ENCODE measurements around the gene KLHL29. TPM values are rescaled to one million over a fixed set of nuclear protein-coding genes. Genes with fewer than 3 reads are reported as not detected.

The KLHL29 gene
- total RNA-seq, 1 donor from 2014 or later = 6.9 TPM

DNA sequence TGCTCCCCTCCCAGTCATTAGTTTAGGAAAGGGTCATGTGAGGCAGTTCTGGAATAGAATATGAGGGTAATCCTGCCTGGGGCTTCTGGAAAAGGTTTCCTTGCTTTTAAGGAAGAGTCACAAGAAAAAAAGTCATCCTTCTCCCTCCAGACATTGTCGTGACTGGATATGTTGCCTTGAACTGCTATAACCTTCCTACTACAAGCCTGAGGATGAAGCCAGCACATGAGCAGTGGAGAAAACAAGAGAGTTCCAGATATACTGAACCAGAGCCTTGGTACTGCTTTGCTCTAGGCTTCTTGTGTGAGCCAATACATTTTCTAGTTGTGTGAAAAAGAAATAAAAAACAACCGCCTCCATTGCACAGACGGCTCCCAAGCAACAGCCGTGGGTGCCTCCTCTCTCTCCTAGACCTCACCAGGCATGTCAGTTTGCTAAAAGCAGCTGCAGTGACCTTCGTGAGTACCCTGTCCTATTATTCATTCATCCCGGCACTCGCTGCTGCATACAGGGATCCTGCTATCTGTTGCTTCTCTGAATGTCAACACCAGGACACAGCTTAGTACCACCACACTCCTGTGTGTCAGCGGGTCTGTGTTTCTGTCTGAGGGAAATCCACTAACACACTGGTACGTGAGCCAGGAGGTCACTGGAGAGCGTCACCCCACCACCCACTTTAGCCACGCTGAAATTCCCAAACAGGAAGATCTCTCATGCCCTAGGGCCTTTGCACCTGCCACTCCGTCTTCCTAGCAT, 186.7 kb downstream of the KLHL29 start:
- DNase-seq = no peak

DNA sequence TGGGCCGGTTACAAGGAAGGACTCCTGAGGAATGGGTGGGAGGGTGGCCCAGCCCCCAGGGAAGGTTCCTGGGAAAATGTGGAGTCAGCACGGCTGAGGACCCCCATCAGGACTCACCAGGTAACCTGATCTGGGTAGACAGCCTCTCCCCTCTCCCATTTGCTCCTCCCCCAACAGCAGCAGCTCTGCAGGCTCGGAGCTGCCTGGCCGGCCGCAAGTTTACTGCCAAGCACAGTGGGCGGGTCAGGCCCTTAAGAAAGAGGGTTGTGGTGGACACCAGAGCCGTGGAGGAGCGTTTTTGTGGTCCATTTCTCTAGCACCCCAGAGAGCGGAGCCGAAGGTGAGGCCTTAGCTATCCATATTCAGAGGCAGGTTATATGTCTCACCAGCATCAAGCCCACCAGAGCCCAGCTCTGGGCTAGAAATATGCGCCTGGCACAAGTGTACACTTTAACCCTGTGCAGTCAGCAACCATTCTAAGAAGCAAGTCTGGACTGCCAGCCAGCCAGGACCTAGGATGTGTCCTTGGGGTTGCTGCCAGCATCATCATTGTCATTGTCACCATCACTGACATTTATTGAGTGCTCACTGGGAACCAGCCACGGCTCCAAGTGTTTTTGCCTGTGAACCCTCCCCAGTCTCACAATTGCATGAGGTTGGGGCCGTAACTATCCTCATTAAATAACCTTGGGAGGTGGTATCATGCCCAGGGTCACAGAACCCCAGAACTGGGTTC, 190.1 kb downstream of the KLHL29 start:
- no peak for DNase-seq

DNA sequence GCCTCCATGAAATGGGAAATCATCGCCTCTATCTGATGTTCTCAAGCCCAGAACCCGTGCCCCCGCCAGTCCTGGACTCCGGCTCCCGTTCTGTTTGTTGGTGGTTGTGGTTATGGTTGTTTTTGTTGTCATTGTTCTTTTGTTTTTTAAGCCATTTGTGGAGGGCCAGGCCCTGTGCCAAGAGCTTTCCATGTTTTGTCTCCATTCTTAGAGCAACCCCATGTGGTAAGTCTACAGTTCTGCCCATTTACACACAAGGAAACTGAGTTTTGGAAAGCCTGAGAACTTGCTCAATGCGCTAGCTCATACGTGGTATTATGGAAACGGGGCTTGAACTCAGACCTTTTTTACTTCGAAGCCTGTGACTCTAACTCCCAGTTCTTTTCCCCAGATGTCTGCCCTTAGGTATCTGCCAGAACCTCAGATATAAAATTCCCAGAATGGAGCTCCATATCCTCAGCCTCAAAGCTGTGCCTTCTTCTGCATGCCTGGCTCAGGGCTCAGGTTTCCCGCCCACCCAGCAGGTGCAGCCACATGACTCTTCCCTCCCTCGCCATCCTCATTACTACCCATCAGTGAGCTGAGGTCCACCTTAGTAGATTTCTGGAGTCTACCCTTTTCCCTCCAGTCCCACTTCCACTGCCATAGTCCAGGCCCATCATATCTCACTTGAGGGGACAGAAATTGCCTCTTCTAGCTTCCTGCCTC, 194.1 kb downstream of the KLHL29 start:
- peak; percentile 35 for DNase-seq

DNA sequence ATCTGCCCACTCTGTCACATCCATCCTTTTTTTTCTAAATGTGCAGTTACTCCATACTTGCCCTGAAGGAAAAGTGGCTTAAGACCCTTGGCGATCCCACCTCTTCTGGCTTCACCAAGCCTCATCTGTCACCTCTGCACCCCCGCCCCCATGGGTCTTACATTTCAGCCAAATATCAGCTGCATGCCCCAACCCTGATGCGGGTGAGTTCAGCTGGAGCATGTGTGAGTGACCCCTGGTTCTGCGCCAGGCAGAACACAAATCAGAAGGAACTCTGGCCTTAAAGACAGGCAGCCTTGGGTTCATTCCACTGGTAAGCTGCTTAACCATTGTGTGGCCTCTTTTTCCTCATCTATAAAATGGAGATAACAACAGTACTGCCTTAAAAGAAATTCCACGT, 194.7 kb downstream of the KLHL29 start:
- DNase-seq = no peak

DNA sequence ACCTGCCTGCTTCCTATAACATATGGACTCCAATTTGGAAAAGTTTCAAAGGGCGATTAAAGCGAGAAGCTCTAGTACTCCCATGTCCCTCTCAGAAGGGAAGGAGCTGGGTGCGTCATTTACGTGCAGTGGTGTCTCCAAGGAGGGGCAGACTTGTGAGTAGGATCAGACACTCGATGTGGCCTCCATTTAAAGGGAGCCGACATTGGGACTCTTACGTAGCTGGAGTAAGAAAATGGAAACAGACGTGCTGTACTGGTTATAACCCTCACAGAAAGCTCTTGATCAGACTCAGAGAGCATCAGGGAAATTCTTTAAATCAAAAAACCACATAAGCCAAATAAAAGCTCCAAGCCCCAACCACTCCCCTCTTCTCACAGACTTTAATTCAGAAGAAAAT, 198.5 kb downstream of the KLHL29 start:
- no peak for DNase-seq

DNA sequence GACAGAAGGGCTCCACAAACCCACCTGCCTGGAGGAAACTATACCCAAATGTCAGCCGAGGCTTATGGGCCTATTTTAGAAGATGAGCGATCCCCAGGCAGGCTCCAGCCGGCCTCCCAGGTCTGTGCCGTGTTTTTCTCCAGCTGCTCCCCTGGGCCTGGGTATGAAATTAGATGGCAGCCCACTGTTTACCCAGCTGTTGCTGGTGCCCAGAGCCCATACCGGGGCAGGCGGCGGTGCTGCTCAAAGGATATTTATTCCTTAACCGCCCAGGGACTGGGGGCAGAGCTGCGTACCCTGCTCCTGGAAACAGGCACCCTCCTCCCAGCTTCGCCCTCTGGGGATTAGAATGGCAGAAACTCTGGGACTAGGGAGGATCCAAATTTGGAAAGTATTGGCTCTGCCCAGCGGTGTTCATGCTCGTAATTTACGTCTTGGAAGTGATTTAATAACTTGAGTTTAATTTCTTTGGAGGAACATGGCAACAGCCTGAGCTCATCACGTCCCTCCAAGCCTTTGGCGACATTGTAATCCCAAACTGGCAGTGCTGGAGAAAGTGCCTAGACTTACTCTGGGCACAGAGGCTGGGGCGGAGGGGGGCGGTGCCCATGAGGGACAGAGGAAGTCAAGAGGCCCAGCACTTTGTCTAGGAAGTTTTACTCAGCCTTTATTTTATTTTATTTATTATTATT, 199.2 kb downstream of the KLHL29 start:
- DNase-seq = no peak

DNA sequence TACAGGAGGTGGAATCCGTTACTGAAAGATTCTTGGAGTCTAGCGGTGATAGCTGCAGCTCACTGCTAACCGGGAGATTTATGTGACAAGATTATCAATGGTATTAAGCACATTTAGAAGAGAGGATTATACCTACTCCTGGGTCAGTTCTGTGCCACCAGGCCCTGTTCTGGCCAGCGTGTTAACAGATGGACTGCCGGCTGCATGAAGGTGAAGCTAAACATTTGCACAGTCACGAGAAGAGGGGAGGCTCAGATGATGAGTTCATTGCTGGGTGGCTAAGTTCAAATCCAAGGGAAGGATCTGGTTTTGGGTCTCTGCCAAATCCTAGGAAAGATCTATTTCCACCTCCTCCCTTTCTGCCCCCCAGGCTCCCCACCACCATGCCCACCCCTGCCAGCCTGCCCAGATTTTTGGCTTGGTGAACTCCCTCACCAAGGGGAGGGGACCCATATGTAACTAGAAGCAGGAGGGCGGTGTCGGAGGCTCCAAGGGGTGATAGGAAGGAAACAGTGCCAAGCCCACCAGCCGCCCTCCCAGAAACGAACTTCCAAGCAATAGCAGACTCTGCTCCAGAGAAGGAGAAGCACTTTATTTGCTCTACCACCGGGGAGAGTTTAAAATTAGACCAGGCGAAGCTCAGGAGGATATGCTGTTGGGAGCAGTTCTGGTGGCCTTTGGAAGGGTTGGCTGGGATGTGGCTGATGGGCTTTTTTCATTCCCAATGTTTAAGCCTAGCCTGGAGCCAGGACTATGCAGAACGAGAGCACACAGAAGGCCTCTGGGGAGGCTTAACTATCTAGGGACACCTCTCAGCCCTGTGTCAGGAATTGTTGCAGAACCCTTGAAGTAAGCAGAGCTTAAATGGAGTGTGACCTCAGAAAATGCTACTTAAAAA, 200.5 kb downstream of the KLHL29 start:
- peak; percentile 8 for DNase-seq

DNA sequence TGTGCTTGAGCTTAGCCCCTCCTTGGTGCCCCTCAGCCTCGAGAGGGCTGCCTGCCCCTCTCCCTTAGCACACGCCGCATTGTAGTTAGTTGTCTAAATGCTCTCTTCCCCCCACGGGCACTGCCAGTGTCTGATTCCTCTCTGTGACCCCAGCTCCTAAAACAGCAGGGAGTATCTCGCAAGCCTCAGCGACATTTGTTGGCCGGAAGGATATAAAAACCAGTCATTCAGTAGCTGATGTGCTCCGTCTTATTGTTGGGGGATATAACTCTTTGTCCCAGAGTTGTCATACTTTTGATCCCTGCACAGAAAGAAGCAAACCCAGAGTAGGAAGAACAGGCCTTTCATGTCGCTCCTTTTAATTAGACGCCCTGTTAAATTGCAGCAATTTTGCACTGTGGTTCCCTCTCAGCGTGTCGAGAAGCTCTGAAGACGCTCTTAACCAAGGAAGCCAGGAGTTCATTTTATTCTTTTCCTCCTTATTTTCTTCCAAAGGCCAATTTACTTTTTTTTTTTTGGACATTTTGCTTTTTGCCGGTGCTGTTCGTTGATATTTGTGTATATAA, 201.8 kb downstream of the KLHL29 start:
- DNase-seq = no peak

DNA sequence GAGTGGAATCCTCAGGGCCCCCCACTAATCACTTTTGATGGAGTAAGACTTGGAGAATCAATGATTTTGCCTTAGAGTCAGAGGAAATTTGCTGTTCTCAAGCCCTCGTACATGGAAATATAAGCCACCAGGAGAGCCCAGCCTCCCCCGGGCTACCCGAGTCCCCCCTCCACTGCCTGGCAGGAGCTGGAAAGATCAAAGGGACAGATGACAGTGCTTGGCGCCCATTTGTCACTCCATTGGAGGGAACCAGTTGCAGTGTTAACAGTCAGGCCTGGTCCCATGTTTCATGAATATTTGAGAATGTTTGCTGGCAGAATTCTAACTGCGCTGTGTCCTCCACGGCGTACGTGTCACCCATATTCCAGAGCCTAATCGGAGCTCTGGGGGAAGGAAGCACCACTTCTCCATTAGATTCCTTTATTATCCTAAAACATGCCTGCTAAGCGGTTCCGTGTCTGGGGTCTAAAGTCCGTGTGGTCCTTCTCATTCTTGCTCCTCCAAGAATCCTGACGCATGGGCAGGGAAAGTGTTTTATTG, 202.4 kb downstream of the KLHL29 start:
- DNase-seq = no peak

DNA sequence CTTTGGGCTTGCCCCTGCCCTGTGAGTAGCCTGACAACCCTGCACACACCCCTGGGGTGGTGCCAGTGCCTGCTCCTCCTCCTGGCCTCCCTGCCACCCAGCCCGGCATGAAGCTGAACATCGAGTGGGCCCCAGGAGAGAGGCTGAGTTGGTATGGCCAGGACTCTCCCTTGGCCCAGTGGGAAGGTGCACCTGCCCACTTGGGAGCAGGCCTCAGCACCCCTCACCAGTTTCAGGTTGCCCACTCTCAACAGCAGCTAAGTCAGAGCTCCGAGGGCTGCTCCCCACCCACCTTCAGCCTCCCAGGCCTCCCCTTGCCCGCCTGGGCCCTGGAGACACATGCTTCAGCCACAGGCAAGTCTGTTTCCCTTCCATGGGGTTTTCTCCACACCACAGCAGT, 203.1 kb downstream of the KLHL29 start:
- no peak for DNase-seq

DNA sequence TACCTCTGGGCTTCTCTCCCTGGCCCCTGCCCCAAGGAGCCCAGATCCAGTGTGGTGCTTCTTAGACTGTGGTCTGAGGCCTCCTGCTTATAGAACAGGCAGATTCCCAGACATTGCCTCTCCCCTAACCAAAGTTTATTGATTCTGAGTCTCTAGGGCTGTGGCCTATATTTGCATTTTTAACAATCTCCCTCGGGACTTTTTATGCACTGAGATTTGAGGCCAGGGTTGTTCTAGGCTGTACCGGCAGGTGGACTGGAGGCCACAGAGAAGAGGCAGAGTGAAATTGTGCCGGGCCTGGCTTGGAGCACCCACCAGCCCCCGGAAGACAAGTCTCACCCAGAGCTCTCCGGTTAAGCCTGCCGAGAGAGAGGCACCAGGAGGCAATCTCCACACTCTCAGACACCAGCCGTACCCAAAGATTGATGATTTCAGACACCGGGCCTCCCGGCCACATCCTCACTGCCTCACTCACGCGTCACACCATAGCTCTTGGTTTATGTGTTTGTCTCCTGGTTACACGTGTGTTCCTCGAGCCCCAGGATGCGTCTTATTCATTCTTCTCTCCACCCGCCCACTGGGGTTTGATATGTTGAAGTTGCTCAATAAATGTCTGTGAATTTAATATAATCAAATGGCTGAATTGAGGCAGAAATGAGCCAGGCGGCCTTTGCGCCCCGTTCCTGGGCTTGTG, 203.7 kb downstream of the KLHL29 start:
- no peak for DNase-seq

DNA sequence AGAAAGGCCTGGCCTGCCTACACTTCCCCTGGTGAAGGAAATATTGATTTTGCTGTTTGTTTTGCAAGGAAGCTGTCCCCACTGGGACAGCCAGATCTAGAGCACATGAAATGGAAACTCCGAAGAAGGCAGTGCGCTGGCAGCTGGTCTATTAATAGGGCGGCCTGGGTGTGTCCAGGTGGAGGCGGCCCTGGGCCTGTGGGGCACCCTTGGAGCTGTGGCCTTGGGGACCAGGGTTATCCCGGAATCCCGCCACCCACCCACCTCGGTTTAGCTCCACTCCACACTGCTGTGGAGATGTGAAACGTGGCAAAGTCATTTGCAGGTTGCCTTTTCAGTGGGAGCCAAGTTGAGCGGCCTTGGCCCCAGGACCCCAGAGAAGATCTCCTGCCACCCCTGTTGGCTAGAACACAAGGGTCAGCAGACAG, 204.3 kb downstream of the KLHL29 start:
- DNase-seq = no peak

DNA sequence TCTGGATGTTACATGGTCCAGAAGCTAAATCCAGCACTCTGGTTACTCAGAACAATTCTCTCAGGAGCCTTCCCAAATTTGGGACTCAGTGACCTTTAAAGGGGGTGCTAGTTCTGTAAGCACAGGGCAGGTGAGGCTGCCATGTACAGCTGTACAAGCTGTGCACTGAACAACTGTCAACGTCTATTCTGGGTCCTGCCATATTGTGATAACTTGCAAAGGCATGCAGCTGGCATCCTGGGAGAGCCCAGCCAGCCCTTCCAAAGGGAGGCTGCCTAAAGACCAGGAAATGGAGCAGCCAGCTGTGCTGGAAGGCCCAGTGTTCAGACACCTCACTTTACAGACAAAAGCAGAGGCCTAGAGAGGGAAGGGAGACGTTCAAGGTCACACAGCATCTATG, 204.8 kb downstream of the KLHL29 start:
- DNase-seq = no peak

DNA sequence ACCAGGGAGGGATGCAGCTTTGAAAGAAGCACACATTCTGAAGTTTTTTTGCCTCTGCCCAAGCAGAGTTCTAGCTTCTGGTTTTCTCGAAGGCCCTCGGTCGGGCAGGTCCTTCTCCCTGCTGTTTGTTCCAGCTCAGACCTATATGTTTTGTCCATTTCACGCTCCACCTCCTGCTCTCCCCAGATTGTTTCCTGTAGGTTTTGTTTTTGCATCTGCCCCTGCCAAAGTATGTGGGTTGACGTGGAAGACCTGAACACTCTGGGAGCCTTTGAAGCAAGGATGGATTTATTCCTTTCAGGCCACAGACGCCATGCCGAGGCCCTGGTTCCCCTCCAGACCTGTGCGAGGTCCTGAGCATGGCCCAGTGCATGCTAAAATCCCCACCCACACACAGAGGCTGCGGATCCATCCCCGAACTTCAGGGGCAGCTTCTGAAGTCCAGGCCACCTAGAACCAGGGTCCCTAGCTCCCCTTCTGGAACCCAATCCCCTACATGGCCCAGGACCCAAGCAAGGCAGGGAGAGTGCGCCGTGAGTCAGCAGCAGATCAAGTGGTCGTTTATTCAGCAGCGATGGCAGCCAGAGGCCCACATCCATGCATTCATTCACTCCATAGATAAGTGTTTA, 205.4 kb downstream of the KLHL29 start:
- no peak for DNase-seq

DNA sequence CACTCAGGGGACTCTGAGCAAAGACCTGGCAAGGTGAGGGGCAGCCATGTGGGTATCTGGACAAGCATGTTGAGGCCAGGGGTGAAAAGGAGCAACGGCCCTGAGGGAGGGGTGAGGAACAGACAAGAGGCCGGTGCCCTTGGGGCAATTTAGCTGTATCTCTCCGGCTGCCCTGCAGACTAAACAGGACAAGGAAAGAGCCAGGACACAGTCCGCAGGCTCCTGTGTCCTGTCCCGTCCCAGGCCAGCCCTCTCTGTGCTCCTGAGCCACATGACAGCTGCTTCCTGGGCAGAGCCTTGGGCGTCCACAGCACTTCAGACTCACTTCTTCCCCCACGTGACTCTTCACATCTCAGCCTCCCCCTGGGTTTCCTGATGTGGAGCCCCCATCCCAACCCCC, 206.1 kb downstream of the KLHL29 start:
- DNase-seq = no peak

DNA sequence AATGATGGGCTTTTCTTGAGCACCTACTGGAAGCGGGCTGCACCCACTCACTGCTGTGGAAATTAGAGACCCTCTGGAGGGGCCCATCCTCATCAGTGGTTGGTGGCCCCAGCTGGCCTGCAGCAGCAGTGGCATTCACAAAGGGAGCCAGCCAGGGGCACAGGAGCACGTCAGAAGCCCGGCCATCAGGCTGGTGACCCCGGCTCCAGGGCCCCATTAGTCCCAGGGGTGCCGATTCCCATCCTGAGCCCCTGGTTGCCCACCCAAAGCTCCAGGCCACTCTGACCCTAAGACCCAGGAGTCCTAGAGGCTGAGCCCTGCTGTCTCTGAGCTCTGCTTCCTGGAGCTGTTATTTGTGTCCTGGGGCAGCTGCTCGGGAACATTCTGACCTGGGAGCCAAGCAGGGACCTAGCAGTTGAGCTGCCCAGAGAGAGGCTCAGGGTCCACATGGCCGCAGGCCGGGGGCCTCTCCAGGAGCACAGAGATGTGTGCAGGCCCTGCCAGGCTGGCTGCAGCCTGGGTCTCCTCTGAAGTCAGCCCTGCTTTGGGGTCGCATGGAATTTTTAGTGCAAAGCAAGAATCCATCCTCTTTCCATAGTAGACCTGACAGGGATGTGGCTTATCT, 207.2 kb downstream of the KLHL29 start:
- DNase-seq = no peak

DNA sequence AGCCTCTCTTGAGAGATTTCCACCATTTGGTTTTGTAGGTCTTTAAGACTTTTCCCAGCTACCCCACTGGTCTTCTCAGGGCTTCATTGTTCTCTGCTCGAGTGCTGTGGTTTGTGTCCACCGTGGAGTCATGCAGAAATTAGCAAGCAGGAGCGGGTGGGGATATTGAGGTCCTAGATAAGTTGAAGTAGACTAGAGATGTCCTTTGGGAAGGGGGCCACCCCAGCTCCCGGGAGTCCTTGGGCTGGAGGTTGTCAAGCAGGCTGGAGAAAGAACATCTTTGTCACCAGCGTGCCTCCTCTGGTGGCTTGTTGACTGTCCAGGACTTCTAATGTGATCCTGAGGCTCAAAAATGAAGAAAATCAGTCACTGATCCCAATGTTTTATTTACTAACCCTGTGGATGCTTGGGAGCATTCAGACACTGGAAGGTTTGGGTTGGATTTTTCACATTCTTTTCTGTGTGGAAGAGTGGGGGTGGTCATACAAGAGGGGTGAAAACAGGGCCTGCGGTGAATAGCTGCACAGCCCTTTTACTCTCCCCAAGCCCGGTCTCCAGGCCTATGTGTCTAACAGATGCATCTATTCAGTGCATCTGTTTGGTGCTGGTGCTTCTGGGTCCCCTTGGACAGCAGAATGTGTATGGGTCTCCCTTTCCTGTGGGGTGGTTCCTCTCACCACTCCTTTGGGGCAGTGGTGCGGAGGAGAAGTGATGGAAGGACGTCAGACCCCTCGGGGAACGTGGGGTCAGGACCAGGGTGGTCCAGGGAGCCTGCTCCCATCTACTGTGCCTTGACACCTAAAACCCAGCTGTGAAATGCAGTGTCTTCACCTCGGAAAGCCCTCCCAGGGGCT, 208.1 kb downstream of the KLHL29 start:
- DNase-seq = no peak

DNA sequence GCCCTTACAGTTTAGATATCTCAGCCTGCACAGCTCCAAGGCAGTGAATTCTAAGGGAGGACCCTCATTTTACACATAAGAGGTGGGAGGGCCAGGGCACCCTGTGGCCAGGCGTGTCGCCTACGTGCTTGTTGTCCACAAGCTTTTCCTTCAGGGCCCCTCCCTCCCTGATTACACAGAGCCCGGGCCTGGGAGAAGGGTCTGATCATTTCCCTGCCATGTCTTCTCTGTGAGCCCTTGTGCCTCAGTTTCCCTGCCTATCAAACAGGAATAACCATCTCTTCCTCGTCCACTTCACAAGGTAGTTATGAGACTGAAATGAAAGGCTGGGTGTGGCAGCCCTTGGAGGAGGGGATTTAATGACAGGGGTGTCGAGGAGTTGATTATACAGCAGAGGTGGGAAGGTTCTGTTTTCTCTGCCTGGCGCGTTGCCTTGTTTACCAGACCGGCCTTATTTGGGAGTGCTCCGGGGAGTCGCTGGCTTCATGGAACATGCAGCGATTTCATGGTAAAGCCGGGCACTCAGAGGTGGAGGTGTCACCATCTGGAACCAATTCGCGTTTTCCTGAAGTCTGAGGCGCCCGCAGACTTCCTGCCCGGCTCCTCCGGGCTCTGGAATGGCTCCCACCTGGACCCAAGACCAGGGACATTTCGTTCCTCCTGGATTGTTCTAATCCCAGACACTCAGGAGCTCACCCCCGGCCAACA, 208.9 kb downstream of the KLHL29 start:
- DNase-seq = no peak

Data from skin of body (tissue), 2 donors.